ENCODE results near the gene RPS8.
"Not testable (repeated sequence)": the region's sequence is repeated elsewhere in the genome, so short reads cannot be mapped to it uniquely, and the experiment has no call there.

The RPS8 gene

DNA sequence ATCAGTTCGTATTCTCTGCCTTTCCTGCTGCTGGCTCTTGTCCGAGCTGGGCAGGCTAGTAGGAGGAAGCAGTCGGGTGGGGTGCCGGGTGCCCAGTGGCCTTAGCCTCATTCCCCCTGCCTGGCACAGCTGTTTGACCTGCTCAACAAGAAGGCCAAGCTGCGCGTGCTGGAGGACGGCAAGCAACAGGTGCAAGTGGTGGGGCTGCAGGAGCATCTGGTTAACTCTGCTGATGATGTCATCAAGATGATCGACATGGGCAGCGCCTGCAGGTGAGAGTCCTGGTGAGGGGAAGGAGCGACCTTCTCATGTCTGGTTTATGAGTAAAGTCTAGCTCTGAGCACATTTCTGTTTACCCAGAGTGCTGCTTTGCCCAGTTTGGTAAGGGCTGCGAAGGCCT lies 16.3 kb upstream of the RPS8 start:
- H3K27me3 ChIP-seq (ENCODE audit: control insufficient read depth, insufficient read depth, low read length): no peaks in the 10 kb centered on the region
- no peaks in the 10 kb centered on the region for H3K4me1 ChIP-seq (ENCODE audit: control insufficient read depth, low read depth, low read length)
- no peak overlapping the region for H3K4me3 ChIP-seq (ENCODE audit: low read length)
- no peak overlapping the region for H3K27ac ChIP-seq (ENCODE audit: low read length)
- H3K9ac ChIP-seq (ENCODE audit: low read length): no peak overlapping the region
- H3K36me3 ChIP-seq (ENCODE audit: control insufficient read depth, low read depth, low read length): peaks cover 92% of the 10 kb centered on the region
- no peaks in the 10 kb centered on the region for H3K9me3 ChIP-seq (ENCODE audit: control insufficient read depth, low read depth, low read length)

DNA sequence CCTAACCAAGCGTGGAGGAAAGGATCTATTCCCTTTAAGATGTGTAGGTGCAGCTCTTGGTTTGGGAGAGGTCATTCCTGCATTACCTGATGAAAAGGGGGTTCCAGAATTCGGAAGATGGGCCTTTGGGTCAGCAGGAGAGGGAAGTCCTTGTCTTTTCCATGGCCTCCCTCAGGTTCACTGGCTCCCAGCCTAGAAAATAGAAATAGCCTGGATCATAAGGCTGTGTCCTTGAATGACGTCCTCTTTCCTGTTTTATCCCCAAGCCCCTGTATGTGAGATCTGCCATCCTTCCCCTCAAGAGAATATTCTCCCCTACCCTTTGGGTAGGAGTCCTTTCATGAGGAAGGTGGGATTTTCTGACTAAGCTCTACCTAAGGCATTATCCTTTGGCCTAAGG lies 14.5 kb upstream of the RPS8 start:
- no peak overlapping the region for H3K4me3 ChIP-seq (ENCODE audit: low read length)
- H3K27me3 ChIP-seq (ENCODE audit: control insufficient read depth, insufficient read depth, low read length): no peaks in the 10 kb centered on the region
- no peak overlapping the region for H3K27ac ChIP-seq (ENCODE audit: low read length)
- no peaks in the 10 kb centered on the region for H3K4me1 ChIP-seq (ENCODE audit: control insufficient read depth, low read depth, low read length)
- no peaks in the 10 kb centered on the region for H3K9me3 ChIP-seq (ENCODE audit: control insufficient read depth, low read depth, low read length)
- H3K36me3 ChIP-seq (ENCODE audit: control insufficient read depth, low read depth, low read length): peaks cover 80% of the 10 kb centered on the region
- H3K9ac ChIP-seq (ENCODE audit: low read length): no peak overlapping the region

DNA sequence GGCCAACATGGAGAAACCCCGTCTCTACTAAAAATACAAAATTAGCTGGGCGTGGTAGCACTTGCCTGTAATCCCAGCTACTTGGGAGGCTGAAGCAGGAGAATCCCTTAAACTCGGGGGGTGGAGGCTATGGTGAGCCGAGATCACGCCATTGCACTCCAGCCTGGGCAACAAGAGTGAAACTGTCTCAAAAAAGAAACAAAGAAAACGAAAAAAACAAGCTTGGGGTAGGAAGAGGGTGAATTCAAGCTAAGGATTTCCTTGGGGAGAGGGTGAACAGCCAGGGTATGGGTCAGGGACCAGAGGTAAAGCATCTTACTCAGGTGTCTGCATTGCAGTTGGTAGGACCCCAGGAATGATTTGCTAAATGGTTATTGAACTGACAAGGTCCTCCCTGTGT lies 8.9 kb upstream of the RPS8 start:
- H3K4me1 ChIP-seq (ENCODE audit: control insufficient read depth, low read depth, low read length); H3K9me3 ChIP-seq (ENCODE audit: control insufficient read depth, low read depth, low read length); H3K9ac ChIP-seq (ENCODE audit: low read length); H3K4me3 ChIP-seq (ENCODE audit: low read length); H3K27me3 ChIP-seq (ENCODE audit: control insufficient read depth, insufficient read depth, low read length); H3K27ac ChIP-seq (ENCODE audit: low read length): not testable (repeated sequence)
- H3K36me3 ChIP-seq (ENCODE audit: control insufficient read depth, low read depth, low read length): peaks cover 49% of the 10 kb centered on the region

DNA sequence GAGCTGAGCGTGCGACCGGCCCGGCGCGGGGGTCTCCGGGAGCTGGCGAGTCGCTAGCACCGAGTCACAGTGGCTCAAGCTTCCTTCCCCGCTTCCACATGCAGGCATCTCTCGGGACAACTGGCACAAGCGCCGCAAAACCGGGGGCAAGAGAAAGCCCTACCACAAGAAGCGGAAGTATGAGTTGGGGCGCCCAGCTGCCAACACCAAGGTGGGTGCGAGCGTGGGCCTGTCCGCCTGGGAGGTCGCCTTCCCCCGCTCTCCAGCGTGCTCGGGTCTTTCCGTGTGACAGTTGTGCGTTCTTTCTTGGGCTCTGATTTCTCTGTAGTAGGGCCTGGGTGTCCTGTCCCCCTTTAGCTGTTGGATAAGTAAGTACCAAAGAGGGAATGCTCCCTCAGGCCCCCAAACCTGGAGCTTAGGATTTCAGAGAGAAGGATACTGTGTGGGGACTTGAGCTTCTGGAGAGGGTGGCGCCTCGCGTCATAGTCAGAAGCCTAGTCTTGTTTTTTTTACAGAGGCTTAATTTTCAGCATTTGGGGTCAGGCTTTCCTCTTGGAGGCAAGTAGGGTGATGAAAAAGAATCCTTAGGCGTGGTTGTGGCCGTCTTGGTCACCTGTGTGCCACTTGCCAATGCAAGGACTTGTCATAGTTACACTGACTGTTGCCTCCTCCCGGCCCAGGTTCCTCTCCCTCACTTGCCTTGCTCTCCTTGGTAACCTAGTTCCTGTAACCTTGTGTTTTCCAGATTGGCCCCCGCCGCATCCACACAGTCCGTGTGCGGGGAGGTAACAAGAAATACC lies 790 bp downstream of the RPS8 start:
- Histone ChIP-seq H3K27me3 (ENCODE audit: control insufficient read depth, insufficient read depth, low read length) (no peaks in the 10 kb centered on the region), H3K27ac (ENCODE audit: low read length) (peak overlapping the region; percentile 72), H3K9me3 (ENCODE audit: control insufficient read depth, low read depth, low read length) (no peaks in the 10 kb centered on the region), H3K4me1 (ENCODE audit: control insufficient read depth, low read depth, low read length) (peaks cover 3% of the 10 kb centered on the region), H3K36me3 (ENCODE audit: control insufficient read depth, low read depth, low read length) (peaks cover 36% of the 10 kb centered on the region), H3K4me3 (ENCODE audit: low read length) (peak overlapping the region; percentile 98), H3K9ac (ENCODE audit: low read length) (peak overlapping the region; percentile 98)

DNA sequence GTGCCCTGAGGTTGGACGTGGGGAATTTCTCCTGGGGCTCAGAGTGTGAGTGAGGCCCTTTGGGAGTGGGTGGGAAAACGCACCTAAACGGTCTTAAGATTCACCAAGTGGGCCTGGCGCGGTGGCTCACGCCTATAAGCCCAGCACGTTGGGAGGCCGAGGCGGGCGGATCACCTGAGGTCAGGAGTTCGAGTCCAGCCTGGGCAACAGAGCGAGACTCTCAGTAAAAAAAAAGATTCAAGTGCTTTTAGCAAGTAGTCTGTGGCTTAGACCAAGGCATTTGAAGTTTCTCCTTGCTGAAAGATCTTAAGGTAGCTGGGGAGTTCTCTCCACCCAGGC lies 1.4 kb downstream of the RPS8 start:
- Histone ChIP-seq H3K27me3 (ENCODE audit: control insufficient read depth, insufficient read depth, low read length) (no peaks in the 10 kb centered on the region), H3K9ac (ENCODE audit: low read length) (peak overlapping the region; percentile 98), H3K4me1 (ENCODE audit: control insufficient read depth, low read depth, low read length) (peaks cover 3% of the 10 kb centered on the region), H3K9me3 (ENCODE audit: control insufficient read depth, low read depth, low read length) (no peaks in the 10 kb centered on the region), H3K36me3 (ENCODE audit: control insufficient read depth, low read depth, low read length) (peaks cover 36% of the 10 kb centered on the region), H3K4me3 (ENCODE audit: low read length) (peak overlapping the region; percentile 98), H3K27ac (ENCODE audit: low read length) (no peak overlapping the region)

DNA sequence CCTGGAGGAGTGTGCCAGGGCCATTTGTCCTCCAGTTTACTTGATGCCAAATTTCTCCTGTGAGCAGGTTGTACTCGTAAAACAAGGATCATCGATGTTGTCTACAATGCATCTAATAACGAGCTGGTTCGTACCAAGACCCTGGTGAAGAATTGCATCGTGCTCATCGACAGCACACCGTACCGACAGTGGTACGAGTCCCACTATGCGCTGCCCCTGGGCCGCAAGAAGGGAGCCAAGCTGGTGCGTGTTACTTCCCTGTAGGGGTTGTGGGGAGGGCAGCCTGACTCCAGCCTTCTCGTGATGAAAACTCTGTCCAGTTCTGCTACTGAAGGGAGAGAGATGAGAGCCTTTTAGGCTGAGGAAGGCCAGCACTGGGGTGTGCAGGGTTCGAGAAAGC lies 2.2 kb downstream of the RPS8 start:
- H3K36me3 ChIP-seq (ENCODE audit: control insufficient read depth, low read depth, low read length): peaks cover 36% of the 10 kb centered on the region
- no peaks in the 10 kb centered on the region for H3K9me3 ChIP-seq (ENCODE audit: control insufficient read depth, low read depth, low read length)

DNA sequence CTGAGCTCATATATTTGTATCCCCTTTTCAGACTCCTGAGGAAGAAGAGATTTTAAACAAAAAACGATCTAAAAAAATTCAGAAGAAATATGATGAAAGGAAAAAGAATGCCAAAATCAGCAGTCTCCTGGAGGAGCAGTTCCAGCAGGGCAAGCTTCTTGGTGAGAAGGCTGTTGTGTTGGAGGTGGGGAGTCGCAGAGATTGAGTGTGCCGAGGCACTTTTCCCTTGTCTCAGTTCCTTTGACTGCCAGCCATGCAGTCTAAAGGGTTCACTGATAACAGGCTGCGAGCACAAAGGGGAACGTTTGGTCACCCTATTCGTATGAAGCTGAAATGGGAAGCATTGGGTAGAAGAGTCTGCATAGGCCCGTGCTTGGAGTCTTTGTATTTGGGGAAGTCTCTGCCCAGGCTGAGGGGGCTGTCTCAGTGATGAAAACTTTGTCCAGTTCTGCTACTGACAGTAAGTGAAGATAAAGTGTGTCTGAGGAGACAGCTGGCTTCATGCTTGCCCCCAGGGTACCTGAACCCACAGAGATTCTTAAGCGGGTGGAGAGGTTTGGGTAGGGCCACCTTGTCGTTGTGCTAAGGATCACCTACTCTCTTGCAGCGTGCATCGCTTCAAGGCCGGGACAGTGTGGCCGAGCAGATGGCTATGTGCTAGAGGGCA lies 2.8 kb downstream of the RPS8 start:
- peaks cover 3% of the 10 kb centered on the region for H3K4me1 ChIP-seq (ENCODE audit: control insufficient read depth, low read depth, low read length)
- no peaks in the 10 kb centered on the region for H3K9me3 ChIP-seq (ENCODE audit: control insufficient read depth, low read depth, low read length)
- no peaks in the 10 kb centered on the region for H3K27me3 ChIP-seq (ENCODE audit: control insufficient read depth, insufficient read depth, low read length)
- no peak overlapping the region for H3K27ac ChIP-seq (ENCODE audit: low read length)
- H3K36me3 ChIP-seq (ENCODE audit: control insufficient read depth, low read depth, low read length): peaks cover 36% of the 10 kb centered on the region
- peak overlapping the region; percentile 98 for H3K4me3 ChIP-seq (ENCODE audit: low read length)
- no peak overlapping the region for H3K9ac ChIP-seq (ENCODE audit: low read length)

More for the DNA sequence above, 2.2 kb downstream of the RPS8 start:
- Histone ChIP-seq H3K4me3 (ENCODE audit: low read length) (peak overlapping the region; percentile 98), H3K9ac (ENCODE audit: low read length) (no peak overlapping the region), H3K4me1 (ENCODE audit: control insufficient read depth, low read depth, low read length) (peaks cover 3% of the 10 kb centered on the region), H3K27me3 (ENCODE audit: control insufficient read depth, insufficient read depth, low read length) (no peaks in the 10 kb centered on the region), H3K27ac (ENCODE audit: low read length) (no peak overlapping the region)

DNA sequence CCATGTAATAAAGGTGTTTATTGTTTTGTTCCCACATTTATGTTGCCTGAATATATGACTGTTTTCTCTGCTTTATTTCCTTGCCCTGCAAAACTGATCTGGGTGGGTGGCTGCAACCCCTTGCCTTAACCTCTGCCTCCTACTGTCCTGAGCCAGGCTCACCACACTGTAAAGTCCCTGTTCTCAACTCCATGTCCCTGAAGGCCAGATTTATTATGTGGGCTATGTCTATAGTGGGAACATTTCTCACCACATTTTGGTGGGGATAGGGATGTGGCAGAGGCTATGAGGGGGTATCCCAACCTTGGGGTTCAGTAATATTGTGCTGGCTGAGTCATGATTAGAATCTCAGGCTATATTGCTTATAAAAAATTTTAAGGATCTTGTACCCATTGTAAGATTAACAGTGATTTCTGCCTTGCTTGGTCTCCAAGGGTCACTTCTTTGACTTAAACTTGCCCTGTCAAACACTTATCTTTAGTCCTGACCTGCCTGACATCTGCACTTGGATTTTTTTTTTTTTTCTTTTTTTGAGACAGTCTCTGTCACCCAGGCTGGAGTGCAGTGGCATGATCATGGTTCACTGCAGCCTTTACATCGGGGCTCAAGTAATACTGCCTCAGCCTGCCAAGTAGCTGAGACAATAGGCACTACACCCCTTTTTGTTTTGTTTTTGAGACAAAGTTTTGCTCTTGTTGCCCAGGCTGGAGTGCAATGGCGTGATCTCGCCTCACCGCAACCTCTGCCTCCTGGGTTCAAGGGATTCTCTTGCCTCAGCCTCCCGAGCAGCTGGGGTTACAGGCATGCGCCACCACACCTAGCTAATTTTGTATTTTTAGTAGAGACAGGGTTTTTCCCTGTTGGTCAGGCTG lies 3.6 kb downstream of the RPS8 start:
- Histone ChIP-seq H3K36me3 (ENCODE audit: control insufficient read depth, low read depth, low read length) (peaks cover 36% of the 10 kb centered on the region), H3K4me1 (ENCODE audit: control insufficient read depth, low read depth, low read length) (peaks cover 8% of the 10 kb centered on the region), H3K9ac (ENCODE audit: low read length) (no peak overlapping the region), H3K27me3 (ENCODE audit: control insufficient read depth, insufficient read depth, low read length) (no peaks in the 10 kb centered on the region), H3K9me3 (ENCODE audit: control insufficient read depth, low read depth, low read length) (no peaks in the 10 kb centered on the region), H3K4me3 (ENCODE audit: low read length) (no peak overlapping the region), H3K27ac (ENCODE audit: low read length) (no peak overlapping the region)

DNA sequence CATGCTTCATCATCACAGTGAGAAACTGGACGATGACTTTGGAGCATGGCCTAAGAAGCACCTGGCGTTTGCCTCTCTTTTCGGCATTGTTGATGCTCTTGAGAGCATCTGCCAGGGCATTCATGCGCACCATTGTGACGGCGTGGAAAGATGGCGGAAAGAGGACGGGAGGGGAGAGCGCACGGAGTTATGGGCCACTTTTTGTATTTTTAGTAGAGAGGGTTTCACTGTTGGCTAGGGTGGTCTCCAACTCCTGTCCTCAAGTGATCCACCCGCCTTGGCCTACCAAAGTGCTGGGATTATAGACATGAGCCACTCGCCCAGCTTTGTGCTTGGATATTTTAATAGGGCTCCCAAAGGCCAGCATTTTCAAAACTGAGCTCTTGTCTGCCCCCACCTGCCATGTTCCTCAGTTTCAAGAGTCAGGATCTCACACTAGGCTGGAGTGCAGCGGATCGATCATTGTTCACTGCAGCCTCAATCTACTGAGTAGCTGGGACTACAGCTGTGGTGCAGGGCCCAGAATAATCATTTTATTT lies 5.3 kb downstream of the RPS8 start:
- H3K9me3 ChIP-seq (ENCODE audit: control insufficient read depth, low read depth, low read length): no peaks in the 10 kb centered on the region
- peaks cover 12% of the 10 kb centered on the region for H3K27me3 ChIP-seq (ENCODE audit: control insufficient read depth, insufficient read depth, low read length)
- peaks cover 5% of the 10 kb centered on the region for H3K4me1 ChIP-seq (ENCODE audit: control insufficient read depth, low read depth, low read length)
- no peak overlapping the region for H3K4me3 ChIP-seq (ENCODE audit: low read length)
- H3K9ac ChIP-seq (ENCODE audit: low read length): no peak overlapping the region
- H3K27ac ChIP-seq (ENCODE audit: low read length): no peak overlapping the region
- peaks cover 36% of the 10 kb centered on the region for H3K36me3 ChIP-seq (ENCODE audit: control insufficient read depth, low read depth, low read length)

DNA sequence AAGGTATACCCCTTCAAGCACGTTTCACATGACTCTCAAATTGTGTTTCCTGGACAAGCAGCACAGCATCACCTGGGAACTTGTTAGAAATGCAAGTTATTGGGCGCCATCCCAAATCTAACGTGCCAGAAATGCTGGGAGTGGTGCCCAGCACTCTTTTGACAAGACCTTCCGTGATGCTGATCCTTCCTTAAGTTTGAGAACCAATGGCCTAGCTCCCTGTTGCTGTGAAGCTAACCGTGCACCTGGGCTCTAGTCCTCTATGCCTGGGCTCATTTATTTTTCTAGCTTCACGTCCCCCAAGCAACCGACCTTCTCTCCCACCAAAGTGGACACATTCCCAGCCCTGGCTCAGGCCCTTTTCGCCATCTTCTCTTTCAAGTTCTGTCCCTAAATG lies 8.4 kb downstream of the RPS8 start:
- peak overlapping the region; percentile 35 for H3K4me3 ChIP-seq (ENCODE audit: low read length)
- peaks cover 22% of the 10 kb centered on the region for H3K27me3 ChIP-seq (ENCODE audit: control insufficient read depth, insufficient read depth, low read length)
- no peaks in the 10 kb centered on the region for H3K9me3 ChIP-seq (ENCODE audit: control insufficient read depth, low read depth, low read length)
- no peak overlapping the region for H3K27ac ChIP-seq (ENCODE audit: low read length)
- peaks cover 15% of the 10 kb centered on the region for H3K4me1 ChIP-seq (ENCODE audit: control insufficient read depth, low read depth, low read length)
- peak overlapping the region; percentile 41 for H3K9ac ChIP-seq (ENCODE audit: low read length)
- H3K36me3 ChIP-seq (ENCODE audit: control insufficient read depth, low read depth, low read length): peaks cover 8% of the 10 kb centered on the region
